GM12892 (cell line): ENCODE results near the gene PID1.

Experiments used
- POLR2AphosphoS5 ChIP-seq: IDR thresholded peaks from 2 replicates; pipeline ENCODE4 v1.6.1; 2011; ENCODE audit warnings: low read depth, low read length, control low read depth
- TAF1 ChIP-seq: IDR thresholded peaks from 2 replicates; pipeline ENCODE4 v1.6.1; 2011; ENCODE audit warnings: low read depth, mild to moderate bottlenecking, control low read depth, low read length, borderline replicate concordance

GRCh38 chr2:229057976-229058553 lies 213.0 kb downstream of the PID1 start:
- TF ChIP-seq TAF1: no peak
- TF ChIP-seq POLR2AphosphoS5: no peak
